SKM-1 treated with dmso at 0.1 percent for 144 hours (cell line): ENCODE measurements around the gene EMC8.

Experiments used
- DNase-seq: peaks from one replicate; lab custom pipeline; 2025; ENCODE audit not compliant: unreplicated experiment; lab: John Stamatoyannopoulos, UW

Gene EMC8

DNA sequence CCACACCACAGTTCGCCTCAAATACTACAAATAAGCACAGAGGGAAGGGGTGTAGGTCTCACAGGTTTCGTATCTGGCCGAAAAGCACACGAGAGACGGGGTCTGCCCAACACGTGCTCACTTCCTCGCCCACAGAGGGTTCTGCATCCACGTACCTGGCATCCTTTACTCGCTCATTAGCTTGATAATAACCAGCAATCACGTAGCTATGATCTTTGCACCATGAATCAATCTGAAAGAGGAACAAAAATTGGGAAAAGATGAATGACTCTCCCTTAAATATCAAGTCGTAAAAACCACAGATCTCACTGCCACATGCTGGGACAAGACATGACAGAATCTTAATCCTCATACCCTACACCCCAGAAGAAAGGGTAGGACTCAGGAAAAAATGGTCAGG is 10.5 kb downstream of the EMC8 start:
- no peak for DNase-seq

DNA sequence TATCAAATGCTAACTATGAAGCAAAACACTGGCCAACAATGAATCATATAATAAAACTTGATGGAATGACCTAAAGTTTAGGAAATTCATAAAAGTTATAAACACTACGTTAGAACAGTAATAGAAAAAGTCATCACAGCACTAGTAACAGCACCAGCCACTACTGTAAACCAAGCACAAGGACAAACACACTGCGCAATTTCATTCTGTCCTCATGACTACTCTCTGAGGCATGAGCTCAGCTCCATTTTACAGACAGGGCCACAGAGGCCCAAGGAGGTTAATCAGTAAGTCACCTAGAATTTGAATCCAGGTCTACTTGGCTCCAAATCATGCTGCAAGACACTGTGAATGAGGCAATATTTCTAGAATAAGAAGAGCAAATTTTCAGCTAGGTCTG is 13.4 kb downstream of the EMC8 start:
- no peak for DNase-seq

DNA sequence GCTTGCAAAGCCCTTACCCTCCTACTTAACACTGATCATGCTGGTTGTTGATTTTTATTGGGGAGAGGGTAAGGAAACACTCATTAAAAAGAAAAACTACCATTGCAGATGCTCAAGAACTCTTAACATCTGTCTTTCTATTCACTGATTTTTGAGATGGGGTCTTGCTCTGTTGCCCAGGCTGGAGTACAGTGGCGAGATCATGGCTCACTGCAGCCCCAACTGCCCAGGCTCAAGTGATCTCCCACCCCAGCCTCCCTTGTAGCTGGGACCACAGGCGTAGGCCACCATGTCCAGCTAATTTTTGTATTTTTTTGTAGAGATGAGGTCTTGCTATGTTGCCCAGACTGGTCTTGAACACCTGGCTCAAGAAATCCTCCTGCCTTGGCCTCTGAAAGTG is 14.5 kb downstream of the EMC8 start:
- no peak for DNase-seq

DNA sequence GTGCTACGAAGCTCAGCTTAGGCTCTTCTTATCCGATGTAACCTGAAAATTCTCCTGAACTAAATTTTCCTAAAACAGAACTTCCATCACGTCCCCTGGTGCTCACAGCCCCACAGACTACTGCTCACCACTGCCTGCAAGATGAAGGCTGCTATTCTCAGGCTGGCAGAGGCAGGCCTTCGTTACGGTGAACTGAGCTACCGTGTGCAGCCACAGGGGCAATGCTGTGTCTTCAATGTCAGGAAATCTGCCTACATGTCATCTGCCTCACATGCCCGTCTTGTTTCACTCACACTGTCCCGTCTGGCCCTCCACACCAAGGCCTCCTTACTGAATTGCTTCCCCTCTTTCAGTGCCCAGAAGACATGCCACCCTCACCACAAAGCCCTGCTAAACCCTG is 15.9 kb downstream of the EMC8 start:
- DNase-seq = no peak

DNA sequence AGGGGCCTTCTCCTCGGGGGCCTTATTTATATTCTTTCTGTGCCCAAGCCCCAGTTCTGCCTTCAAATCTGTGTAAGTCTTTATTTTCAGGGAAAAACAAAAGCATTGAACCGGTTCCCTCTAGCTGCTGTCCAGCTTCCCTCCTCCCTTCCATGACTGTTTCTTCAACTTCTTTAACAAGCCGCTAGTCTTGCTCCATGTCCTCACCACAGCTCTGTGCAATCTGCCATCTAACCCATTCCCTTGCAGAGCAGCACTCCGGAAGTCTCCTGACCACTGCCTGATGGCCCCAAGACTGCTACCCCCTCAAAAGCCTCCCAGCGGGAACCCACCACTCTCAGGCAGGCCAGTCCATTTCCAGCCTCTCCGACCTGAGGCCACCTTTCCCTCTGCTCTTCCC is 16.9 kb downstream of the EMC8 start:
- DNase-seq = no peak

DNA sequence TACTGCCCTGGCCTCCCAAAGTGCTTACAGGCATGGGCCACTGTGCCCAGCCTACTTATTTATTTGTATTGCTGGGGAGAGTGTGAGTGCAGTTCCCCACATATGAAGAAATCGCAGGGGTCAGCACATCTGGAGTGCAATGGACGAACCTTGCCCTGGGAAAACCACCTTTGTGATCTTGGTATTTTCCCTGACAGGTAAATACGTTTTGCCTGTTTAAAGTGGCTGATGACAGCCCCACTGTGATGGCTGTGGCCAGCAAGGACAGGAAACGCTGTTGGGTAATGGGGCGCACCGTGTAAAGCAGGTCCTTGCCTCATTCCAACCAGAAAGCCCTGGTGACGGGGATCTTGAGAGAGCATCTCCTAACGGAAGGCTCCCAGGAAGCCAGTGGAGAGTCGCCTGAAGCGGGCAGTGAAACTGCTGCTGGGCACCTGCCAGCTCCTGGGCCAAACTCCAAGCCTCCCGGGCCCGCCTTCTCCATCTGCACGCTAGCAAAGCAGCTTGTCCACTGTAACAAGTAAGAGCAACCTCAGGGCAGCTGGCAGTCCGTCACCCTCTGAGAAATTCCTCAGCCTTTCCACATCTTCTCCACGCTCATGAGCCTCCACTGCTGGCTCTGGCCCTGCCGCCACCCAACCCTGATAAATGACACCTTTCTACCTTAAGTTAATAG is 17.5 kb downstream of the EMC8 start:
- no peak for DNase-seq

DNA sequence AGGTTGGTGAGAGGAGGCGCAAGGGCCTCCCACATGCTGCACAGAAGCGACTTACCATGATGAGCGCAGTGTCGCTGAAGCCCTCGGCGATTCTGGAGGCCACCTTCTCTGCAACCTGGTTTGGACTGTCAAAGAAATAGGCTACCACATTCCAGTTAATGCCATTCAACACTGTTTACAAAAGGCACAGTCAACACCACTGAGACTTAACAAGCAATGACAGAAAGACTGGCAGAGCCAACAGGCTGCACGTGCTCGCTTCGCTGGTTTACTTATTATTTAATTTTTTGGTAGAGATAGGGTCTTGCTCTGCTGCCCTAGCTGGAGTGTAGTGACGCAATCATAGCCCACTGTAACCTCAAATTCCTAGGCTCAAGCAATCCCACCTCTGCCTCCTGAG is 18.2 kb downstream of the EMC8 start:
- no peak for DNase-seq

DNA sequence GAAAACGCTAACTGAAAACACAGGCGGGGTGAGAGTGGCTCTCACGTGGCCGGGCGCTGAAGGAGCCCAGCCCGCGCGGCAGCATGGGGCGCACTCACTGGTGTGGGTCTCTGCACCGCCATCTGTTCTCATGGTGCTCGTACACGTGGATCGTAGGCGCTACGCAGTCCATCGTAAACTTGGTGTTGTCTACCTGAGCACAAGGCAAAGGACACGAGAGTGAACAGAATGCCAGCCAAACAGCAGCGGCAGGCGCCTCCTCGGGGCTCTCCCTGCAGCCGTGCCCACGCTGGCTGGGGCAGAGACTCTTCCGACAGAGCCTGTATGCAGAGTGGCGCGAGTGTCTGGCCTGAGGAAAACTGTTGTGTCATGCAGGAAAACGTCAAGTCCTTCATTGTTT is 19.1 kb downstream of the EMC8 start:
- no peak for DNase-seq

DNA sequence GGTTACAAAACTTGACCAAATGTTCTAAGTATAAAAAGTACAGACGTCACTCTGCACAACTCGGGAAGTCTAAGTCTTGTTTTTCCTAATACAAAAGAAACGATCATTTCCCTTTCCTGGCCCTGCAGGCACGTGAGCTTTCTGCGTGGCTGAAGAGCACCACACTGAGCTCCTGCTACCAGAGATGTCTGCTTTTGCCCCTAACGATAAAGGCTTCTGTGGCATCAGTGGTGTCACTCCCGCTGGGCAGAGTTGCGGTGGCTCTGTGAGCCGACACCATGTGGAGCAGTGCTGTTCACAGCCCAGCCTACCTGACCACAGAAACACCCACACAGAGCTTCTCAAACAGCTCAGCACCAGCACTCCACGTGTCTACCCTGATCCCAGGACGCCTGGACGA is 20.5 kb downstream of the EMC8 start:
- DNase-seq = no peak

DNA sequence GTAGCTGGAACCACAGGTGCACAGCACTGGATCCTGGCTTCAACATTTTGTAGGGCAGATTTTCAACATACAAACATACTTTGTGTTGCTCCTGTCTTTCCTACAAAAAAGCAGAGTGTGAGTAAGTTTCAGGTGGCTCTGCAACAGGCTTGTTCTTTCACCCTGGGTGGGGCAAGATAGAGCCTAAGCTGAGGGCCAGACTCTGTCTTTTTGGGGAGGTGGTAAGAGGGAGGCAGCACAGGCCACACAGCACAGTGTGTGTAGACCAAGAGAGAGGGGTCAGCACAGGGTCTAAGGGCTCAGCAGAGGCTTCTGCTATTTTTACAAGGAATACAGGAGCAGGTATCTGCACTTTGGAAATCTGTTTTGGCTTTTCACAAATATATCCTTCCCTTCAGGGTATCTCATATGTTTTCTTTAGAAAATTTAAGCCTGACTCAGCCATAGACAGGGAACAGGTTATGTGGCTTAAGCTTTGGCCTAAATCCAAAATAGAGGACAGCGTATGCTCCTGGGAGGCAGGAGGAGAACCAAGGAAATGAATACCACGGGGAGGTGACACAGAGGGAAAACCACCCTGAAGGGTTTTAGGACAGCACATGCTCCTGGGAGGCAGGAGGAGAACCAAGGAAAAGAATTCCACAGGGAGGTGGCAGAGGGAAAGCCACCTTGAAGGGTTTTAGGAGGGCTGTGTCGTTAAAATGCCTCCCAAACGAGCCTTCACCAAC is 21.6 kb downstream of the EMC8 start:
- DNase-seq = no peak

DNA sequence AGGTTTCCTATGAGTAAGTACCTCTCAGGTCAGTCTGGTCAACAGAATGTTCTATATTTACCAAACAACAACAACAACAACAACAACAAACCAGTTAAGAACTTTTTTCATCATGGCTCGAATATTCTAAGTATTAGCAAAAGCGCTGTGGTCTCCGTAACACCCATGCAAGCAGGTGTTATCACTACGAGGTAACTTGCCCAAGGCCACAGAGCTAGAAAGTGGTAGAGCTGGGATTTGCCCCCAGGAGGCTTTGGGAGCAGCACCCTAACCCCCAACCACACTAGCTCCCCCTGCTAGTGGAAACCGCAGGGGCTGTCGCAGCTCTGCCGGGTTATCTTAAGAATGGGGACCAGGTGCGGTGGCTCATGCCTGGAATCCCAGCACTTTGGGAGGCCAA is 24.5 kb downstream of the EMC8 start:
- no peak for DNase-seq

DNA sequence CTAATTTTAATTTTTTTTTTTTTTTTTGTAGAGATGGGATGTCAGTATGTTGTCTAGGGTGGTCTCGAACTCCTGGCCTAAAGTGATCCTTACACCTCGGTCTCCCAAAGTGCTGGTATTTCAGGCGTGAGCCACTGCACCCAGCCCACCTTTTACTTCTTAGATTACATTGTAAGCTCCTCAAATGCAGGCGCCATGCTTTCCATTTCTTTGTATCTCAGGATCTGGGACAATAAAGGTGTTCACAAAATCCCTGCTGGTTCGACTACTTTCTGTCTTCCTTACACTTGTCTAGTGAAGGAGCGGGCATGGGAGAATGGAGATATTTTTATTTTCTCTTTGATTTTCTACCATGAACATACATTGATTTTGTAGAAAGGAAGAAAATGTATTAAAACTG is 25.2 kb downstream of the EMC8 start:
- no peak for DNase-seq

DNA sequence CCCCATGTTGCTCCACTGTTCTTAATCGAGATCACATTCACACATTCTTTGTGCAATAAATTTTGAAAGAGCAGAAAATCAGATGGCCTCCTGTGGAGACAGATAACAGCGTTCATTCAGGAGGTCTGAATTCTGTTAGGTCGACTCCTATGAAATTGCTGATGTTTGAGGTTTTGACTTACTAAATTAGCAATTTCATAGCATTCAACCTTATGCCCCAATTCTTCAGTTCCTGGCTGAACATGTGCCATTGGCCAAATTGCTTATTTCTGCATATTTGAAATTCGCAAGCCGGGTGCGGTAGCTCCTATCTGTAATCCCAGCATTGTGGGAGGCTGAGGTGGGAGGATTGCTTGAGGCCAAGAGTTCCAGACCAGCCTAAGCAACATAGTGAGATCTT is 26.3 kb downstream of the EMC8 start:
- DNase-seq = no peak

DNA sequence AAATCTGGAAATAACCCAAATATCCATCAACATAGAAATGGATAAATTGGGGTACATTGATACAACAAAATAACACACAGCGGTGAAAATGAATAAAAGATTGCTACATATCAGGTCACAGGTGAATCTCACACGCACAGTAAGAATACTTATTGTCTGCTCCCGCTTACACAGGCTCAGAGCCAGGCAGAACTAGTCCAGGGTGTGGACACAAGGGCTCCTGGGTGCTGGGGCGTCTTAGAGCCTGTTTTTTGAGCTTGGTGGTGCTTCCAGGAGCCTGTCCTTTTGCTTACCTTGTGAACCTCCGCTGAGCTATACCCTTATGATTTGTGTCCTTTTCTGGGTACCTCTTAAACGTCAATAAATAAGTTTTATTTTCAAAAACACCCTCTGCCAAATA is 28.6 kb downstream of the EMC8 start:
- no peak for DNase-seq

DNA sequence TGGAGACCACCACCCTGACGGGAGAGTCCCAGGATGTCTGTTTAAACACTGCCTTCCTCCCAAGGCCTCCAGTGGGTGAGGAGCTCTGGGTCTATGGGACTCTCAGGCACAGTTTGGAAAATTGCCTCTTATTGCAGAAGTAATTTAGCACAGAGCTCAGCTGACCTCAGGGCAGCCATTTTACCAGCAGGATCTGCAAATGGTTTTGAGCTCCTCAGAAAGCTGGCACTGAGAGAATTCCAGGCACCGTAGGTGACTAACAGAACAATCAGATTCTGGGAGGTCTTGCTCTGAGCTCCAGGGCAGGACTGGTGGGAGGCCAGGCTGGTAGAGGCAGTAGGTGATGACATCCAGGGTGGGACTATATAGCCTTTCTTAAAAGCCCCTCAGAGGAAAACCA is 31.1 kb downstream of the EMC8 start:
- no peak for DNase-seq

DNA sequence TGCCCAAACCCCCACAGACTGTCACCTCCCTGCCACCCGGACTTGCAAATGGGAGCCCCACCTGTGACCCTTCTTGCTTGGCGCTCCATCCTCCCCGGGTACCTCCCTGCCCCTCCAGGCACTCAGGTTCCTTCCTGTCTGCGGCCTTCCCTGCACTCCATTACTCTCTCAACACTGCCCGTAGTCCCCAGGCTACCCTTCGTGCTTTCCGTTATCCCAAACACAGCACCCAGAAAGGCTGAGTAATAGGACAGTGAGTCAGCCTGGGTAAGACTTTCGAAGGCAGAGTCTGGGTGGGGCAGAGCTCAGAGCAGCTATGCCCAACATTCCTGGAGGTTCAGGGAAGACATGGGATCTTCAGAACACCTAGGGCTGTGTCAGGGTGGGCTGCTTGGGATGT is 31.8 kb downstream of the EMC8 start:
- no peak for DNase-seq

DNA sequence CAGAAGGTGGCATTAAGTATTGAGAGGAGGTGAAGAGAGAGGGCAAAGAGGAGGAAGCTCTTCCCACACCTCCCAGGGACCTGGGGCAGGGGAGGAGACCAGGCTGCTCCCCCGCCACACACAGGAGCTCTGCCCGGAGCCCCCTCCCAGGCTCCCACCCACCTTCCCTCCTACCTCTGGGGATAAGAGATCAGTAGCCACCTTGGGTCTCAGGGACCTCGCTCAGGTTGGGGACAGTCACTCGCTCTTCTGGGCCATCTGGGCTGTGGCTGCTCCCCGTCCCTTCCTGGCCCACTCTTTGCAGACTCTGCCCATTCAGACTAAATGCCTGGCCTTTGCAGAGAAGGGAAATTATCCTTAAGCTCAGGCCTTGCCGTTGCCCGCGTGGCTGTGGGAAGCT is 33.6 kb downstream of the EMC8 start:
- DNase-seq = no peak

DNA sequence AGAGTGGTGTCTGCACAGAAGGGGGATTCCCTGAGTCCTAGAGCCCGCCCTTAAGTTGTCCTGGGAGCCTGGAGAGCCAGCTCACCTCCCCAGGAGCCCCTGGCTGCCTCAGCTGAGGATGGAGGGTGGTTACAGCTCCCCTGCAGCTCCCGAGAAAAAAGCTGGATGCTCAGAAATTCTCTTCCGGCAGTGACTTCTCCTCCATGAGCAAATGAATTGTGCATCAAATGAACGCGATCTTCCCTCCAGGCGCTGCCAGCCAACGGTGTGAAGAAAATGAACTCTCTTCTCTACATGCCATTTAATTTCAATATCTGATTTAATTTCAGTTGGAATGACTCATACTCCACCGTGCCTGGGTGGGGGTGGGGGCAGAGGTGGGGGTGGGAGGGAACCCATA is 34.1 kb downstream of the EMC8 start:
- DNase-seq = no peak

DNA sequence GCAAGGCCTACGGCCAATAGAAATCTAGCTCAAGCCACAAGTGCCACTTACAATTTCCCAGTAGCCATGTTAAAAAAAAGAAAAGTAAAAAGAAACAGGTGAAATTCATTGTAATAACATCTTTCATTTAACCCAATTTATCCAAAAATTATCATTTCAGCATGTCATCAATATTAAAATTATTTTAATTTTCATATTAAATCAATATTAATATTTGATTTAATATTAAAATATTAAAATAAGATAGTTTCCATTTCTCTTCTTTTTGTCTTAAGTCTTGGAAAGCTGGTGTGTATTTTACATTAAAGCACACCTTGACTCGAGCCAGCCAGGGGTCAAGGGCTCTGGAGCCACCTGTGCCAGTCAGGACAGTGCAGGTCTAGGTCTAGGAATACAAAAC is 35.7 kb downstream of the EMC8 start:
- DNase-seq = no peak

DNA sequence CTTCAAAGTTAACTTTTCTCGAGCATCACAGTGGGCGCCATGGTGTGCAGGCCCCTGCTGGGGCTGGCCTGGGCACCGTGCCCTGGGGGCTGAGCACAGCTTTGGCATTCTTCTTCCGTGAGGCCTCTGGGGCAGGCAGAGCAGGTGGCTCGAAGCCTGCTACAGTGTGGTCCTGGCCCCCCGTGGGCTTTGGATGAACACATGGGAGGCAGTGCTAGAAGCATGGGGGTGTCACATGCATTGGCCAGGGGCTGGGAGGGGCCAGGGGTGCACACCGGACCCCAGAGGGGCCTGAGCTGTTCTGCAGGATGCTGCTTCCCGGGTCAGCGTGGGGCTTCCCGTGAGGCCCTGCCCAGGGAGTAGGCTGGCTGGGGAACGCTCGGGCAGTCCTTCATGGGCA is 36.4 kb downstream of the EMC8 start:
- DNase-seq = no peak

DNA sequence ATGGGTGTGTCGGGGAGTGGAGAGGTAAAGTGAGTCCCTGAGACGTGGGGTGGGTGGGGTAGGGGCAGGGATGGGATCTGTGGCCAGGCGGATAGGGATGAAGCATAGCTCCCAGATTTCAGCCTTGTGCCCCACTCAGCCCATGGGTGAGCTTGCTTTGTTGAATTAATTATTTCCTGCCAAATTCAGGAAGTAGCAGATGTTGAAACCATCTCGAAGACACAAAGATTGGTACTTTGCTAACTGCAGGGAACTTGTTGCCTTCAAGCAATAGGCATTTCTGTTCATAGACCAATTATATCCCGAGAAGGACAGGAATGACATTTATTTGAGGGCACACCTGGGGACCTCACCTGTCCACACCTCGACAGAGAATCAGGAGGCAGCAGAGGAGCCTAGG is 37.5 kb downstream of the EMC8 start:
- DNase-seq = peak; percentile 63

DNA sequence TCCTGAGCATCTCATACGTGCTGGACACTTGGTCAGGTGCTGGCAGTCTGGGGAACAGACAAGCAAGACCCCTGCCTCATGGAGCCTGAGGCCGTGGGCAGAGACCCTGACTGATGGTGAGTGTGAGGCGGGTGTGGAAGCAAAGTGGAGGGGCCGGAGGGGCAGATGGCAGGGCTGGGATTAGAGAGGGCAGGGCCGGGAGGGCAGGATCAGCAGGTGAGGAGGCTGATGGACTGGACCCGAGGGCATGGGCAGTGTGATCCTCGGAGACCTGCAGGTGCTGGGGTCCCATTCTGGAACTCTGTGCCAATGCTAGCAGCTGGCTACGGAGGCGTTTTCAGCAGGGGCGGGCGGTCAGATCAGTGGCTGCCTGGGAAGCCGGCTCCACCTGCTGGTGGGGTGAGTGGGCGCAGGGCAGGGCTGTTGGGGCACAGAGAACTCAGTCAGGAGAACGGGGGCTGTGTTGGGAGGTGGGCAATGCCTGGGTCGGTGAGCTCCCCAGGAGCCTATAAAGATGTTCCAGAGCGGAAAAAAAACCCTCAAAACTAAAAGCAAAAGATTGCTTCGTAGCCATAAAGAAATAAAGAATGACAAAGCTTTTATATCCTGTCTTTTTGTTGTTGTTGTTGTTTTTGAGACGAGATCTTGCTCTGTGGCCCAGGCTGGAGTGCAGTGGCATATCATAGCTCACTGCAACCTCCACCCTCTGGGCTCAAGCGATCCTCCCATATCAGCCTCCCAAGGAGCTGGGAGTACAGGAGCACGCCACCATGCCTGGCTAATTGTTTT is 39.5 kb downstream of the EMC8 start:
- DNase-seq = no peak
